ENCODE measurements around the gene SLC6A11. TPM values are rescaled to one million over a fixed set of nuclear protein-coding genes. Genes with fewer than 3 reads are reported as not detected.

The SLC6A11 gene
- total RNA-seq, 2 experiments from 2014 or later: not detected

GRCh38 chr3:10824468-10824867, 8.4 kb downstream of the SLC6A11 start:
- DNase-seq: no peak
- Mint-ChIP-seq H3K36me3 (no peaks in the 10 kb centered on the region), H3K27ac (no peak overlapping the region), H3K4me1 (ENCODE audit: low read depth) (no peaks in the 10 kb centered on the region), H3K4me3 (no peak overlapping the region), H3K27me3 (peaks cover 3% of the 10 kb centered on the region), H3K9me3 (no peaks in the 10 kb centered on the region)
- ChIA-PET POLR2A (no interaction called here), CTCF (no interaction called here)
- intact Hi-C loops (cut with micrococcal nuclease): no loop called here

DNA sequence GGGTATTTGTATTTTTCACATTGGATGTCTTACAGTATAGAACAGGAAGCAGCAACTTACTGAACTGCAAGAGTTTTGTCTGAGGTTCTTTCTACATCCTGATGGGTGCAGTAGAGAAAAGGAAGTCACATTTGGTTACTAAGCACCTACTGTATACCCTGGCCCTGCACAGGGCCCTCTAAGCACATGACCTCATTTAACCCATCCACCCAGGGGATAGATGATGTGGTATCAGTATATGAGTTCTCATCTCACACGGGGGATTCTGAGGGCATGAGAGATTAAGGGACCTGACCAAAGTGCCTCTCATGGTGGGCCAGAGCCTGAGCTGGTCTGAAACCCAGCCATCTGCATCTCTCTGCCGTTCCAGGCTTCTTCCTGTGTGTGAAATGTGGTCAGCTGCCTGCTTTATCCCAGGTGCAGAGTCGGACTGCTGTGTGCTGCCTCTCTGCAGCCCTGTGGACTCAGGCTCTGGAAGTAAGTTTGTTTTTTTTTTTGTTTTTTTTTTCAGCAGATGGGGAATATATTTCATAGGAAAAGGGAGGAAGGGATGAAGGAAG, 17.9 kb downstream of the SLC6A11 start:
- POLR2A ChIA-PET: no interaction called here
- no peaks in the 10 kb centered on the region for H3K36me3 Mint-ChIP-seq
- no peaks in the 10 kb centered on the region for H3K9me3 Mint-ChIP-seq
- no peaks in the 10 kb centered on the region for H3K4me1 Mint-ChIP-seq (ENCODE audit: low read depth)
- peaks cover 18% of the 10 kb centered on the region for H3K27me3 Mint-ChIP-seq
- CTCF ChIA-PET: no interaction called here
- intact Hi-C loops (cut with micrococcal nuclease): no loop called here
- H3K4me3 Mint-ChIP-seq: no peak overlapping the region
- no peak overlapping the region for H3K27ac Mint-ChIP-seq
- DNase-seq: no peak

DNA sequence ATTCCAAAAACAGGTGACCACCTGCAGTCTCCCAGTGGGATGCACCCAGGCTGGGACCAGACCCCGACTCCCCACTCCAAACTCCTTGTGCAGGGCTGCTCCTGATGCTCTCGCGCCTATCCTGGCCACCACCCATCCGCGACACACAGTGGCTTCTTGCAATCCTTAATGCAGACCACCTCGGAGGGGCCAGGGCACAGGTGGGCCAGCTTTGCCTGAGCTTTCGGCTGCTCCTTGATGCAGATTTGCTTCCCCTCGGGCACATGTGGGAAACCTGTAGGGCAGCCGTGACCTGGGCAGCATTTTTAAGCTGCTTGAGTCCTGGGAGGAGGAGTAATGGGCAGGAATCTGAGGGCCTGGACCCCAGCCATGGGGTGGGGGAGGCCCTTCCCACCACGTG, 18.9 kb downstream of the SLC6A11 start:
- no peaks in the 10 kb centered on the region for H3K36me3 Mint-ChIP-seq
- intact Hi-C loops (cut with micrococcal nuclease): no loop called here
- CTCF ChIA-PET: no interaction called here

DNA sequence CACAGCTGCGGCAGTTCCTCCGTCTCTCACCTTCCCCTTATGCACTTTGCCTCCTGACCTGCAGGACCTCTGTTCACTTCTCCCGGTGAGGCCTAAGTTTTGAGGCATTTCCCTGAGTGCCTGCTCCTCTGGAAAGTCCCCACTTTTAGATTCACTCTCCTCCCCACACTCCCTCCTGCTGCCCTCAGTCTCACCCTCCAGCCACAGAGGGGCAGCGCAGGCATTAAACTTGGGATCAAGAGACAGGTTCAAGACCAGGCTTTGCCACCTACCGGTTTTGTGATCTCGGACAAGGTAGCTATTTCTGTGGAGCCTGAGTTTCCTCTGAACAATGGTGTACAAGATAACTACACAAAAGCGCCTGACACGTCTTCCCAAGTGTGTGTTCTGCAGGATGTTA, 19.4 kb downstream of the SLC6A11 start:
- no peak for DNase-seq
- Mint-ChIP-seq H3K27me3 (peaks cover 28% of the 10 kb centered on the region), H3K36me3 (no peaks in the 10 kb centered on the region), H3K4me1 (ENCODE audit: low read depth) (no peaks in the 10 kb centered on the region), H3K9me3 (no peaks in the 10 kb centered on the region), H3K4me3 (no peak overlapping the region), H3K27ac (no peak overlapping the region)
- POLR2A ChIA-PET: no interaction called here
- CTCF ChIA-PET: no interaction called here
- intact Hi-C loops (cut with micrococcal nuclease): no loop called here

More for the DNA sequence above, 18.9 kb downstream of the SLC6A11 start:
- H3K27ac Mint-ChIP-seq: no peak overlapping the region
- no peaks in the 10 kb centered on the region for H3K9me3 Mint-ChIP-seq
- no peaks in the 10 kb centered on the region for H3K4me1 Mint-ChIP-seq (ENCODE audit: low read depth)
- no peak for DNase-seq
- POLR2A ChIA-PET: no interaction called here
- no peak overlapping the region for H3K4me3 Mint-ChIP-seq
- peaks cover 24% of the 10 kb centered on the region for H3K27me3 Mint-ChIP-seq

GRCh38 chr3:10836676-10837075, 20.6 kb downstream of the SLC6A11 start:
- Mint-ChIP-seq H3K27me3 (peaks cover 31% of the 10 kb centered on the region), H3K4me3 (no peak overlapping the region), H3K36me3 (no peaks in the 10 kb centered on the region), H3K27ac (no peak overlapping the region), H3K4me1 (ENCODE audit: low read depth) (no peaks in the 10 kb centered on the region), H3K9me3 (no peaks in the 10 kb centered on the region)
- ChIA-PET POLR2A (interaction anchor here (0.6 kb wide), 1 partner anchor 11 kb away, joined by 4 read pairs; no protein-coding TSS in a partner anchor), CTCF (interaction anchor here (1.0 to 1.2 kb wide), 2 partner anchors 109 to 146 kb away, joined by 3 to 4 read pairs; no protein-coding TSS in a partner anchor)
- intact Hi-C loops (cut with micrococcal nuclease): no loop called here
- DNase-seq: no peak

DNA sequence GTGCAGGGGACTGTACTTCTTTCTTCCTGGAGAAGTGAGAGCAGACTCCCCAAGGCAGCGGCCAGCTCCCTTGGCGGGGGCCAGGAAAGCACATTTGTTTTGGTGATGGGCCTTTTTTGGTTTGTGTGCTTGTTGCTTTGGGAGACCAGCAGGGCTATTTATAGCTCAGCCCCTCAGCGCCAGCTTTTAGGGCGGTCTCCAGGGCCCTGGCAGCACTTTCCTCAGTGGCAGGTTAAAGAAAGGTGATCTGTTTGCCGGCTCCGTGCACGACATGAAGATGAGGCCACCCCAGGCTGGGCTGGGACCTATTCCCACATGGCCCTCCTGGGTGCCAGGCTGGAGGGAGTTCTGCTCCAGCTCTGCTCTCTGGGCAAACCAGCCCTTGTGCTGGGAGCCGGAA, 21.8 kb downstream of the SLC6A11 start:
- intact Hi-C loops (cut with micrococcal nuclease): no loop called here
- CTCF ChIA-PET: interaction anchor here (0.6 to 1.2 kb wide), 2 partner anchors 60 to 107 kb away, joined by 3 read pairs; no protein-coding TSS in a partner anchor
- no peak overlapping the region for H3K4me3 Mint-ChIP-seq
- DNase-seq: no peak
- H3K4me1 Mint-ChIP-seq (ENCODE audit: low read depth): no peaks in the 10 kb centered on the region
- no peak overlapping the region for H3K27ac Mint-ChIP-seq
- H3K36me3 Mint-ChIP-seq: no peaks in the 10 kb centered on the region
- peaks cover 31% of the 10 kb centered on the region for H3K27me3 Mint-ChIP-seq
- POLR2A ChIA-PET: no interaction called here
- no peaks in the 10 kb centered on the region for H3K9me3 Mint-ChIP-seq

- ChIA-PET CTCF (no interaction called here), POLR2A (no interaction called here)
- Mint-ChIP-seq H3K27ac (no peak overlapping the region), H3K36me3 (no peaks in the 10 kb centered on the region), H3K4me3 (no peak overlapping the region), H3K9me3 (no peaks in the 10 kb centered on the region), H3K27me3 (peaks cover 27% of the 10 kb centered on the region), H3K4me1 (ENCODE audit: low read depth) (no peaks in the 10 kb centered on the region)
- intact Hi-C loops (cut with micrococcal nuclease): no loop called here
- no peak for DNase-seq
Observed at GRCh38 chr3:10839167-10839566, 23.1 kb downstream of the SLC6A11 start.

DNA sequence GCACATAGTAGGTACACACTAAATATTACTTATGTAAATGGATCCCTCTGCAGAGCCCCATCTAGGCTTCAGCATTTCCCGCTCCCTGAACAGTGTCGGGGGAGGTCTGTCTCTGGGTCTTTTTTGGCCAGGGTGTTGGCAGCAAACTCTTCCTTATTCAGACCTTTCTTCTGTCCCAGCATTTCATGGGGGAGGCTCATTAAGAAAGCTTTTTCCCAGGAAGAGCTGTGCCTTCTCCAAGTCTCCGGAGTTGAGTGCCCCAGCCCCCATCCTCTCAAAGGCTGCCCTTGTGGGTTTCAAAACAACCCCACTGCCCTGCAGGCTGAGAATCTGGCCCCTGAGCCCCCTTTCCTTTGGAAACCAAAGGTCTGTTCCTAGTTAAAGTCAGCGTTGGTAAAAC, 25.1 kb downstream of the SLC6A11 start:
- peaks cover 27% of the 10 kb centered on the region for H3K27me3 Mint-ChIP-seq
- ChIA-PET POLR2A (no interaction called here), CTCF (no interaction called here)
- no peaks in the 10 kb centered on the region for H3K9me3 Mint-ChIP-seq
- no peaks in the 10 kb centered on the region for H3K36me3 Mint-ChIP-seq
- no peak overlapping the region for H3K4me3 Mint-ChIP-seq
- intact Hi-C loops (cut with micrococcal nuclease): no loop called here
- H3K4me1 Mint-ChIP-seq (ENCODE audit: low read depth): no peaks in the 10 kb centered on the region
- DNase-seq: no peak
- H3K27ac Mint-ChIP-seq: no peak overlapping the region

- Mint-ChIP-seq H3K4me3 (no peak overlapping the region), H3K27me3 (peaks cover 34% of the 10 kb centered on the region), H3K4me1 (ENCODE audit: low read depth) (no peaks in the 10 kb centered on the region), H3K27ac (no peak overlapping the region), H3K36me3 (no peaks in the 10 kb centered on the region), H3K9me3 (no peaks in the 10 kb centered on the region)
- CTCF ChIA-PET: no interaction called here
- intact Hi-C loops (cut with micrococcal nuclease): no loop called here
- POLR2A ChIA-PET: no interaction called here
- no peak for DNase-seq
Observed at GRCh38 chr3:10843378-10843777, 27.4 kb downstream of the SLC6A11 start.

GRCh38 chr3:10845001-10845761, 29.2 kb downstream of the SLC6A11 start:
- CTCF ChIA-PET: no interaction called here
- no peaks in the 10 kb centered on the region for H3K4me1 Mint-ChIP-seq (ENCODE audit: low read depth)
- peaks cover 31% of the 10 kb centered on the region for H3K27me3 Mint-ChIP-seq
- no peak for DNase-seq
- intact Hi-C loops (cut with micrococcal nuclease): no loop called here
- POLR2A ChIA-PET: no interaction called here
- H3K36me3 Mint-ChIP-seq: no peaks in the 10 kb centered on the region
- H3K4me3 Mint-ChIP-seq: no peak overlapping the region
- H3K9me3 Mint-ChIP-seq: no peaks in the 10 kb centered on the region
- H3K27ac Mint-ChIP-seq: no peak overlapping the region

GRCh38 chr3:10845839-10846656, 30.0 kb downstream of the SLC6A11 start:
- CTCF ChIA-PET: no interaction called here
- Mint-ChIP-seq H3K27ac (no peak overlapping the region), H3K36me3 (no peaks in the 10 kb centered on the region), H3K27me3 (peaks cover 26% of the 10 kb centered on the region), H3K4me1 (ENCODE audit: low read depth) (no peaks in the 10 kb centered on the region), H3K9me3 (no peaks in the 10 kb centered on the region), H3K4me3 (no peak overlapping the region)
- POLR2A ChIA-PET: no interaction called here
- intact Hi-C loops (cut with micrococcal nuclease): no loop called here
- no peak for DNase-seq

DNA sequence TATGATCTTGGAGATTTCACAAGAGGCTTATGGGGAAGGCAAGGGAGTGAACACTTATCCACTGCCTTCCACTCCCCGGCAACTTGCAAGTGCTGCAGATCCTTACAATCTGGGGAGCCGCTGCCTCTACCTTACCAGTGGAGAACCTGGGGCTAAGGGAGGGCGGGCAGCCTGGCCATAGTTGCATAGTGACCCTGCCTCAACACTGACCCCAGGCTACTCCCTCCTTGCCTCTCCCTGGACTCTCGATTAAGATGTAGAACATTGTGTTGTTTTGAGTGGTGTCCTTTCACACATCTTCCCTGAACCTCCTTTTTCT, 30.6 kb downstream of the SLC6A11 start:
- intact Hi-C loops (cut with micrococcal nuclease): no loop called here
- DNase-seq: no peak
- H3K4me3 Mint-ChIP-seq: no peak overlapping the region
- CTCF ChIA-PET: no interaction called here
- H3K36me3 Mint-ChIP-seq: no peaks in the 10 kb centered on the region
- H3K27me3 Mint-ChIP-seq: peaks cover 26% of the 10 kb centered on the region
- H3K4me1 Mint-ChIP-seq (ENCODE audit: low read depth): no peaks in the 10 kb centered on the region
- no peak overlapping the region for H3K27ac Mint-ChIP-seq
- no peaks in the 10 kb centered on the region for H3K9me3 Mint-ChIP-seq
- POLR2A ChIA-PET: no interaction called here

GRCh38 chr3:10848261-10848660, 32.2 kb downstream of the SLC6A11 start:
- DNase-seq: peak; percentile 69
- H3K27ac Mint-ChIP-seq: no peak overlapping the region
- ChIA-PET POLR2A (no interaction called here), CTCF (no interaction called here)
- intact Hi-C loops (cut with micrococcal nuclease): no loop called here
- no peaks in the 10 kb centered on the region for H3K9me3 Mint-ChIP-seq
- H3K4me1 Mint-ChIP-seq (ENCODE audit: low read depth): no peaks in the 10 kb centered on the region
- no peak overlapping the region for H3K4me3 Mint-ChIP-seq
- peaks cover 27% of the 10 kb centered on the region for H3K27me3 Mint-ChIP-seq
- H3K36me3 Mint-ChIP-seq: no peaks in the 10 kb centered on the region

Measured in activated CD4-positive, alpha-beta memory T cell treated with anti-CD3 and anti-CD28 coated beads for 36 hours (primary cell).